K562 (cell line): Measurements from ENCODE around the gene TBXAS1. TPM values are rescaled to one million over a fixed set of nuclear protein-coding genes. Genes with fewer than 3 reads are reported as not detected.

Source experiments
- ATAC-seq: fragments of 200-7000 bp; cut with Tn5 transposase; 3 replicates; pipeline ENCODE4 v1.9.1; 2020; ENCODE audit warnings: moderate library complexity
- BruUV-seq: library from RNA; stranded (reverse); fragments of 400-500 nt; replicated peaks from 2 replicates; lab custom pipeline; 2021; lab: Mats Ljungman, UMichigan
- CTCF ChIA-PET: fragments of 300-600 bp; formaldehyde crosslinking; extraction: SDS; loops from one replicate; lab custom pipeline; 2021; ENCODE audit warnings: low intra/inter-chr PET ratio; lab: Yijun Ruan, JAX
- POLR2A ChIA-PET: fragments of 300-600, 350-650 bp; sonication (Branson Sonifier 250); formaldehyde crosslinking; extraction: SDS; loops from one replicate; lab custom pipeline; 2021; ENCODE audit warnings: antibody characterized with exemption, inconsistent platforms; lab: Yijun Ruan, JAX
- DNase-seq, 4 experiments: peaks; one replicate each; pipeline versions ENCODE4 v3.0.0 to v3.0.0-alpha.2; 2011 to 2018; ENCODE audit warnings: low spot score in 3 of 4, mixed read lengths in 3 of 4; ENCODE audit errors: extremely low read depth in 1 of 4
- FAIRE-seq: peaks from 2 replicates; lab custom pipeline; 2011; peaks lifted over from hg19 to GRCh38; lab: Jason Lieb, UNC
- H2AFZ ChIP-seq: 2 replicates; pipeline ENCODE4 v1.6.0; 2011; ENCODE audit warnings: low read depth, low read length, control low read depth, inconsistent platforms
- H3K27ac ChIP-seq: fragments of 200-600 bp; 3 replicates; pipeline ENCODE4 v1.8.0; 2011; ENCODE audit warnings: low read depth, mild to moderate bottlenecking, control low read depth, inconsistent platforms, low read length, moderate library complexity, mixed read lengths; ENCODE audit errors: extremely low read depth
- H3K27me3 ChIP-seq, 2 experiments: fragments of 300-600 bp in 1 of 2; 2 replicates in 1 of 2; 3 replicates in 1 of 2; pipeline versions ENCODE4 v1.6.0 to v1.8.0; 2011; ENCODE audit warnings: inconsistent platforms in 2 of 2, low read length in 2 of 2, mild to moderate bottlenecking in 1 of 2, mixed read lengths in 1 of 2, moderate library complexity in 1 of 2; ENCODE audit not compliant: control insufficient read depth in 2 of 2, insufficient read depth in 2 of 2
- H3K36me3 ChIP-seq: fragments of 300-600 bp; 3 replicates; pipeline ENCODE4 v1.8.0; 2011; ENCODE audit warnings: mild to moderate bottlenecking, low read length, inconsistent platforms; ENCODE audit not compliant: control insufficient read depth, insufficient read depth
- H3K4me1 ChIP-seq, 2 experiments: fragments of 200-600 bp in 1 of 2; replicated peaks in 1 of 2; 2 replicates in 1 of 2; 3 replicates in 1 of 2; pipeline versions ENCODE4 v1.5.1 to v1.8.0; 2011; ENCODE audit warnings: inconsistent platforms in 2 of 2, low read length in 2 of 2, mild to moderate bottlenecking in 1 of 2, mixed read lengths in 1 of 2, moderate library complexity in 1 of 2; ENCODE audit not compliant: control insufficient read depth in 2 of 2, insufficient read depth in 2 of 2
- H3K4me2 ChIP-seq: 2 replicates; pipeline ENCODE4 v1.6.1; 2011; ENCODE audit warnings: low read length, control low read depth, inconsistent platforms, mixed read lengths; ENCODE audit not compliant: insufficient read depth
- H3K4me3 ChIP-seq: fragments of 200-600 bp; sonication (generic), shearing (Covaris generic); 2 replicates; pipeline ENCODE4 v1.5.1; 2016; ENCODE audit warnings: control low read depth, inconsistent platforms
- H3K79me2 ChIP-seq: fragments of 200-600 bp; 3 replicates; pipeline ENCODE4 v1.8.0; 2011; ENCODE audit warnings: low read length, inconsistent platforms; ENCODE audit not compliant: control insufficient read depth, insufficient read depth
- H3K9ac ChIP-seq, 2 experiments: 2 replicates each; pipeline versions ENCODE4 v1.6.0 to v1.6.1; 2011; ENCODE audit warnings: low read depth in 2 of 2, low read length in 2 of 2, control low read depth in 1 of 2, inconsistent platforms in 1 of 2, mild to moderate bottlenecking in 1 of 2, mixed read lengths in 1 of 2; ENCODE audit not compliant: insufficient read depth in 1 of 2
- H3K9me1 ChIP-seq: one replicate; pipeline ENCODE4 v1.6.0; 2011; ENCODE audit warnings: inconsistent platforms, mild to moderate bottlenecking, low read length, moderate library complexity; ENCODE audit not compliant: control insufficient read depth, insufficient read depth
- H3K9me3 ChIP-seq: replicated peaks from 2 replicates; pipeline ENCODE4 v1.5.1; 2011; ENCODE audit warnings: low read depth, low read length, inconsistent platforms; ENCODE audit not compliant: control insufficient read depth, insufficient read depth
- H4K20me1 ChIP-seq: replicated peaks from 2 replicates; pipeline ENCODE4 v1.6.1; 2011; ENCODE audit warnings: low read length, inconsistent platforms, mixed read lengths; ENCODE audit not compliant: control insufficient read depth, insufficient read depth
- JUNB ChIP-seq: fragments of 450-650 bp; formaldehyde crosslinking; conservative IDR thresholded peaks from 2 replicates; pipeline ENCODE4 v1.4.0; 2020; ENCODE audit warnings: mild to moderate bottlenecking
- MAFG ChIP-seq: fragments of 450-650 bp; conservative IDR thresholded peaks from 2 replicates; pipeline ENCODE4 v1.6.1; 2016; ENCODE audit warnings: missing genetic modification characterization, missing compliant biosample characterization
- NUFIP1 ChIP-seq: fragments of 450-650 bp; IDR thresholded peaks from 2 replicates; pipeline ENCODE4 v1.6.1; 2018; ENCODE audit not compliant: partially characterized antibody
- POU5F1 ChIP-seq: fragments of 150-350 bp; IDR thresholded peaks from 2 replicates; pipeline ENCODE4 v1.6.1; 2014; ENCODE audit warnings: borderline replicate concordance, low read length, low read depth, mild to moderate bottlenecking; ENCODE audit not compliant: partially characterized antibody
- PYGO2 ChIP-seq: fragments of 450-650 bp; IDR thresholded peaks from 2 replicates; pipeline ENCODE4 v1.6.1; 2016; ENCODE audit warnings: mild to moderate bottlenecking, missing genetic modification characterization, moderate library complexity, missing compliant biosample characterization
- ZKSCAN1 ChIP-seq: fragments of 150-350 bp; IDR thresholded peaks from 2 replicates; pipeline ENCODE4 v1.6.1; 2016; ENCODE audit warnings: low read depth, low read length
- ZNF133 ChIP-seq: fragments of 250-450 bp; sonication (Bioruptor Pico); IDR thresholded peaks from 2 replicates; pipeline ENCODE4 v1.4.0; 2020; ENCODE audit warnings: mild to moderate bottlenecking
- ZNF175 ChIP-seq: fragments of 200-800 bp; sonication (Bioruptor generic); IDR thresholded peaks from 2 replicates; pipeline ENCODE4 v1.6.1; 2016; ENCODE audit warnings: low read depth, mild to moderate bottlenecking, missing genetic modification characterization, missing compliant biosample characterization
- ZNF445 ChIP-seq: fragments of 250-450 bp; sonication (Bioruptor Pico); IDR thresholded peaks from 2 replicates; pipeline ENCODE4 v1.4.0; 2020; ENCODE audit warnings: low read depth, mild to moderate bottlenecking, moderate library complexity
- ZNF57 ChIP-seq: fragments of 450-650 bp; formaldehyde crosslinking; IDR thresholded peaks from 2 replicates; pipeline ENCODE4 v1.4.0; 2020; ENCODE audit warnings: mild to moderate bottlenecking, moderate library complexity
- WGBS: fragments of 100-300 bp; shearing (Covaris generic); methylation state at CpG from one replicate; pipeline ENCODE4 v1.1.6; 2016; ENCODE audit warnings: low coverage, mixed read lengths; ENCODE audit not compliant: insufficient coverage; ENCODE audit errors: missing lambda C conversion rate; 5-methylcytosine and 5-hydroxymethylcytosine counted together
- in situ Hi-C: fragments of 300-500 bp; cut with MboI; formaldehyde crosslinking; loops from 4 replicates; pipeline ENCODE4 v1.15.0; 2018; ENCODE audit warnings: inconsistent platforms, mixed read lengths
- intact Hi-C: fragments of 100-400 bp; cut with micrococcal nuclease; formaldehyde crosslinking; loops from 2 replicates; pipeline ENCODE4 v1.14.2; 2022
- polyA plus RNA-seq, 8 experiments: library from polyadenylated mRNA; depleted of rRNA in 4 of 8; stranded (reverse) in 5 of 8; unstranded in 3 of 8; fragments of >200 nt; fragmentation: Nextera tagmentation in 2 of 8; fragmentation: Illumina TruSeq in 1 of 8; extraction: Ambion mirVana in 2 of 8; extraction: Trizol in 1 of 8; gene quantifications; 2 replicates each; pipeline versions ENCODE4 v1.2.1 to v1.2.3, GENCODE V29; 2011 to 2014; ENCODE audit warnings: inconsistent platforms in 1 of 8, missing spikeins in 1 of 8
- total RNA-seq, 7 experiments: library from RNA; depleted of rRNA in 6 of 7; stranded (reverse); fragments of >200 nt in 6 of 7; fragmentation: Illumina TruSeq in 2 of 7; extraction: Trizol in 2 of 7; gene quantifications; 2 replicates each; pipeline versions ENCODE4 v1.2.1 to v1.2.3, GENCODE V29; 2011 to 2021; ENCODE audit warnings: low replicate concordance in 1 of 7

The TBXAS1 gene
- total and polyA plus RNA-seq, 9 of the 15 experiments (the other 6 are each of a cell fraction or from before 2014, with no cell fraction given) = 1.1 to 8.3 (median 1.9) TPM

- H3K79me2 ChIP-seq = no peaks in the 10 kb centered on the region
- no peak for FAIRE-seq
- no peak for DNase-seq
- H3K9me1 ChIP-seq = no peaks in the 10 kb centered on the region
- no peak overlapping the region for H3K9ac ChIP-seq
- in situ Hi-C loops = no loop called here
- intact Hi-C loops = no loop called here
- no peaks in the 10 kb centered on the region for H4K20me1 ChIP-seq
- H3K9me3 ChIP-seq = no peaks in the 10 kb centered on the region
- TF ChIP-seq NUFIP1 (no peak), JUNB (CRISPR knock-in tag) (no peak), MAFG (tag) (no peak), ZKSCAN1 (no peak), ZNF445 (CRISPR knock-in tag) (no peak), ZNF57 (no peak), POU5F1 (no peak), ZNF175 (CRISPR knock-in tag) (no peak), ZNF133 (no peak), PYGO2 (tag) (no peak)
- H3K27me3 ChIP-seq = no peaks in the 10 kb centered on the region
- WGBS = 24% methylated on average over 1 of the region's 1 CpG
- CTCF ChIA-PET = no interaction called here
- POLR2A ChIA-PET = interaction anchor here (1.2 to 1.4 kb wide), 2 partner anchors 9 to 11 kb away, joined by 3 to 6 read pairs; no protein-coding TSS in a partner anchor
- no peak overlapping the region for H3K4me2 ChIP-seq
- no peak for ATAC-seq
- no peak overlapping the region for H3K27ac ChIP-seq
- H3K4me1 ChIP-seq = peaks cover 0 to 12% of the 10 kb centered on the region in 2 experiments; a peak in 3 of 5 replicates
- H3K36me3 ChIP-seq = no peaks in the 10 kb centered on the region
- no peak overlapping the region for H3K4me3 ChIP-seq
- H2AFZ ChIP-seq = no peak overlapping the region
- no TSS peak for BruUV-seq
These were observed 64.4 kb downstream of the TBXAS1 start for GRCh38 chr7:139893461-139893860.
